GM12892 (cell line): ENCODE data around the gene RAB6B.

Experiments
- POLR2A ChIP-seq: IDR thresholded peaks from 2 replicates; pipeline ENCODE4 v1.6.1; 2011; ENCODE audit warnings: low read depth, low read length, control low read depth
- POLR2AphosphoS5 ChIP-seq: IDR thresholded peaks from 2 replicates; pipeline ENCODE4 v1.6.1; 2011; ENCODE audit warnings: low read depth, low read length, control low read depth
- TAF1 ChIP-seq: IDR thresholded peaks from 2 replicates; pipeline ENCODE4 v1.6.1; 2011; ENCODE audit warnings: low read depth, mild to moderate bottlenecking, control low read depth, low read length, borderline replicate concordance

GRCh38 chr3:133832802-133833144 lies 62.9 kb downstream of the RAB6B start:
- TF ChIP-seq POLR2A: no peak
- no peak for TF ChIP-seq POLR2AphosphoS5
- TF ChIP-seq TAF1: no peak
